ENCODE data around the gene SULT2B1.

The SULT2B1 gene

DNA sequence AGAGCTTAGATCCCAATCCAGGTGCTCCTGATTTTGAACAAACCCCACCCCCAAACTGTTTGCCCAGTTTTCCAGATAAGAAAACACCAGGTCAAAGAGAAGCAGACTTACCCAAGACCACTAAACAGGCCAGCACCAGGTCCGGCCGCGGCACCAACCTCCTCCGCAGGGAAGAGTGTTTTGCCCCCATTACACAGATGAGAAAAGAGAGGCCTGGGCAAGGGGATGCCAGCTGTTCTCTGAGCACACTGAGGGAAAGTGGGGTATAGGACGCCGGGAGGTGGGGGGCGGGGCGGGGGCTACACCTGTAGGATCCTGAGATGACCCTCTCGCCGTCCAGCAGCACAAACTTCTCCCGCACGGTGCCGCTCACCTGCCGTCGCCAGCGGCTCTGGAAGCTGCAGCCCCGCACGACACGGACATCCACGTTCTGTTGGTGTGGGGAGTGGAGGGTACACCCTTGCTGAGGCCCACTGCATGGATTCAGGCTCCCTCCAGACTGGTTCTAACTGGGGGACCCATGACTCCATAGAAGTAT, 57.7 kb downstream of the SULT2B1 start:
- peaks cover 22% of the 10 kb centered on the region for H3K27me3 ChIP-seq (replicated peaks; ENCODE audit: insufficient read depth, low read length)
- no peaks in the 10 kb centered on the region for H3K4me1 ChIP-seq (ENCODE audit: low read length)
- no peak overlapping the region for H3K4me3 ChIP-seq (ENCODE audit: low read length)
- no peak overlapping the region for H3K27ac ChIP-seq (ENCODE audit: low read length)
- H3K9me3 ChIP-seq (replicated peaks; ENCODE audit: insufficient read depth, low read length): no peaks in the 10 kb centered on the region
- no peaks in the 10 kb centered on the region for H3K9me2 ChIP-seq (replicated peaks; ENCODE audit: insufficient read depth, low read length)
- H3K9ac ChIP-seq (ENCODE audit: low read length): no peak overlapping the region
- H3F3A ChIP-seq (ENCODE audit: insufficient read depth, low read length): no peaks in the 10 kb centered on the region; the same call in 1 of the 2 replicates
- DNase-seq: no peak
- H3K36me3 ChIP-seq (replicated peaks; ENCODE audit: insufficient read depth, low read length): no peaks in the 10 kb centered on the region
- H4K20me1 ChIP-seq (ENCODE audit: insufficient read depth, low read length): no peaks in the 10 kb centered on the region
- TF ChIP-seq EZH2 (optimal IDR thresholded peaks at IDR 0.05; ENCODE audit: low read depth, low read length) (no peak), EZH2phosphoT487 (IDR thresholded peaks at IDR 0.05; ENCODE audit: low read length) (no peak), CTCF (IDR thresholded peaks at IDR 0.05; ENCODE audit: low read length) (no peak)
- H3K4me2 ChIP-seq (ENCODE audit: low read depth, low read length): no peak overlapping the region; the same call in 1 of the 2 replicates
- no peaks in the 10 kb centered on the region for H3K79me2 ChIP-seq (ENCODE audit: low read length)
- no peak overlapping the region for H2AFZ ChIP-seq (ENCODE audit: low read length)

DNA sequence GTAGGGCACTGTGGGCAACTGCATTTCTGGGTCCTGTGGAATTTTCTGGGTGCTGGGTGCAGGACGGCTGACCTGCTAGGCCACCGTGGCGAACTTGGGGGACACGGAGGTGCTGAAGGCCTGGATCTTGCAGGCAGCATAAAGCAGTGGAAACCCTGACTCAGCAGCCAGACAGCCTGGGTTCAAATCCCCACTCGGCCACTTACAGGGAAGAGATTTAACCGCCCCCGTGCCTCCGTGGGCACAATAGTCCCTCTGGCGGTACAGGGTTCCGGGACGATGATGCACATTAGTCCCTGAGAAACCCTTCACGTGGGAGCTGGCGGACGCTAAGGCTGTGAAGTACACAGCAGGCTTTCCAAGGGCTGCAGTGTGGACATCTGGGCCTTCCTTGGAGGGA, 59.9 kb downstream of the SULT2B1 start:
- H2AFZ ChIP-seq (ENCODE audit: low read length): no peak overlapping the region
- H3K9me2 ChIP-seq (replicated peaks; ENCODE audit: insufficient read depth, low read length): no peaks in the 10 kb centered on the region
- H3K36me3 ChIP-seq (replicated peaks; ENCODE audit: insufficient read depth, low read length): peaks cover 14% of the 10 kb centered on the region
- TF ChIP-seq CTCF (IDR thresholded peaks at IDR 0.05; ENCODE audit: low read length) (no peak), EZH2 (optimal IDR thresholded peaks at IDR 0.05; ENCODE audit: low read depth, low read length) (no peak), EZH2phosphoT487 (IDR thresholded peaks at IDR 0.05; ENCODE audit: low read length) (no peak)
- H3K4me1 ChIP-seq (ENCODE audit: low read length): no peaks in the 10 kb centered on the region
- H3K4me2 ChIP-seq (ENCODE audit: low read depth, low read length): no peak overlapping the region
- DNase-seq: no peak
- no peak overlapping the region for H3K9ac ChIP-seq (ENCODE audit: low read length)
- peaks cover 6% of the 10 kb centered on the region for H3K27me3 ChIP-seq (replicated peaks; ENCODE audit: insufficient read depth, low read length)
- no peak overlapping the region for H3K4me3 ChIP-seq (ENCODE audit: low read length)
- H3F3A ChIP-seq (ENCODE audit: insufficient read depth, low read length): peaks cover 19% of the 10 kb centered on the region
- no peaks in the 10 kb centered on the region for H3K9me3 ChIP-seq (replicated peaks; ENCODE audit: insufficient read depth, low read length)
- peaks cover 16% of the 10 kb centered on the region for H4K20me1 ChIP-seq (ENCODE audit: insufficient read depth, low read length)
- H3K27ac ChIP-seq (ENCODE audit: low read length): no peak overlapping the region
- H3K79me2 ChIP-seq (ENCODE audit: low read length): peaks cover 8% of the 10 kb centered on the region

DNA sequence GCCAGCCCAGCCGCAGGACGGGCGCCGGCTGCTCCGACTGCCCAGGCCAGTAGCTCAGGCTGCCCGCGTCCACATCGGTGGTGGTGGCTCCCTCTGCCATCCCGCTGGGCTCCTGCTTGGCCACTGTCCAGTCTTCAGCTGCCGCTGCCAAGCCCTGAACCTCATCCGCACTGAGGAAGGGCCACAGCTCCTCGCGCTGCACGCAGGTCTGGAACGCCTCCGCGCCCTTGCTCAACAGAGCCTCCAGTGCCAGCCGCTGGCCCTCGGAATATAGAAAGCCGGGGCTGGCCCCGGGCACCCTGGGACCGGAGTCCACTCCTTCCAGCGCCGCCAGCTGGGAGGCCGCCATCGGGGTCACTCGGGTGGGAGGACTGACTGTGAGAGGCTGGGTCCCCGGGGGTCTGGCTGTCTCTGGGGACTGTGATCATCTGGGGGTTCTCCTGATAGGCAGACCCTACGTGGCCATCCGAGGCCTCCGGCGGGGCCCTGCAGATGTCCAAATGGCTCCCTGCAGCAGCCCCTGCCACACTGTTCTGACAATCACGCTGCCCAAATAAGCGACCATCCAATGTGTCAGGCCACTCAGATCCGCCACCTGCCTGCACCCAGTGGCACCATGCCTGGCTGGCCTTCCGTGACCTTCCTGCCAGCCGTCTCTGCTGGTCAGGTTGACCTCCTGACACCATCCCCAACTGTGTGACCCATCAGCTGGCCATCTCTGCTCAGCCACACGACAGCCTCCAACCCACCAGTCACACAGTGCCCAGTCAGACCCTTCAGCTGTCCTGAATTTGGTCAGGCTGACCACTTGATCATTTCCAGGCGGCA, 61.3 kb downstream of the SULT2B1 start:
- peaks cover 19% of the 10 kb centered on the region for H3K36me3 ChIP-seq (replicated peaks; ENCODE audit: insufficient read depth, low read length)
- H3K79me2 ChIP-seq (ENCODE audit: low read length): peaks cover 22% of the 10 kb centered on the region
- H3K4me3 ChIP-seq (ENCODE audit: low read length): no peak overlapping the region
- H3K27ac ChIP-seq (ENCODE audit: low read length): no peak overlapping the region
- TF ChIP-seq CTCF (IDR thresholded peaks at IDR 0.05; ENCODE audit: low read length) (no peak), EZH2 (optimal IDR thresholded peaks at IDR 0.05; ENCODE audit: low read depth, low read length) (no peak), EZH2phosphoT487 (IDR thresholded peaks at IDR 0.05; ENCODE audit: low read length) (no peak)
- no peaks in the 10 kb centered on the region for H3K9me3 ChIP-seq (replicated peaks; ENCODE audit: insufficient read depth, low read length)
- peaks cover 9% of the 10 kb centered on the region; the same call in 1 of the 2 replicates for H3K4me1 ChIP-seq (ENCODE audit: low read length)
- H3K27me3 ChIP-seq (replicated peaks; ENCODE audit: insufficient read depth, low read length): no peaks in the 10 kb centered on the region
- no peak overlapping the region for H3K9ac ChIP-seq (ENCODE audit: low read length)
- peaks cover 28% of the 10 kb centered on the region for H4K20me1 ChIP-seq (ENCODE audit: insufficient read depth, low read length)
- H3K4me2 ChIP-seq (ENCODE audit: low read depth, low read length): no peak overlapping the region
- peaks cover 32% of the 10 kb centered on the region for H3F3A ChIP-seq (ENCODE audit: insufficient read depth, low read length)
- no peaks in the 10 kb centered on the region for H3K9me2 ChIP-seq (replicated peaks; ENCODE audit: insufficient read depth, low read length)
- H2AFZ ChIP-seq (ENCODE audit: low read length): no peak overlapping the region
- no peak for DNase-seq
